HEK293 (cell line): ENCODE results near the gene TBCE.

Experiments
- CTCF ChIA-PET: fragments of 350-600 bp; formaldehyde crosslinking; extraction: SDS; loops from one replicate; lab custom pipeline; 2021; ENCODE audit warnings: antibody characterized with exemption; lab: Yijun Ruan, JAX
- POLR2A ChIA-PET: fragments of 300-600 bp; formaldehyde crosslinking; extraction: SDS; loops from one replicate; lab custom pipeline; 2020; ENCODE audit warnings: antibody characterized with exemption, inconsistent platforms; lab: Yijun Ruan, JAX
- H3K27ac ChIP-seq: fragments of 200-500 bp; sonication (Bioruptor generic); 2 replicates; pipeline ENCODE4 v1.5.1; 2014; ENCODE audit warnings: low read depth, low read length, control low read depth, inconsistent platforms; ENCODE audit errors: extremely low read depth
- H3K36me3 ChIP-seq, 2 experiments: fragments of 200-500 bp in 1 of 2; sonication (Bioruptor generic) in 1 of 2; 1 replicate in 1 of 2; 2 replicates in 1 of 2; pipeline ENCODE4 v1.5.1; 2014 to 2017; ENCODE audit warnings: inconsistent platforms in 2 of 2, low read length in 2 of 2; ENCODE audit not compliant: control insufficient read depth in 2 of 2, insufficient read depth in 1 of 2
- H3K4me1 ChIP-seq: fragments of 200-500 bp; sonication (Bioruptor generic); 2 replicates; pipeline ENCODE4 v1.5.1; 2014; ENCODE audit warnings: mild to moderate bottlenecking, low read length, inconsistent platforms; ENCODE audit not compliant: control insufficient read depth, insufficient read depth
- H3K4me3 ChIP-seq: 2 replicates; pipeline ENCODE4 v1.5.1; 2011; ENCODE audit warnings: low read depth, mild to moderate bottlenecking, control low read depth, low read length, moderate library complexity
- H3K9me3 ChIP-seq: fragments of 200-500 bp; sonication (Bioruptor generic); 2 replicates; pipeline ENCODE4 v1.5.1; 2014; ENCODE audit warnings: low read depth, low read length, inconsistent platforms; ENCODE audit not compliant: control insufficient read depth, insufficient read depth
- GLI4 ChIP-seq: fragments of 450-650 bp; formaldehyde crosslinking; IDR thresholded peaks from 2 replicates; pipeline ENCODE4 v1.5.1; 2016; ENCODE audit warnings: missing biosample characterization, missing genetic modification characterization
- IKZF3 ChIP-seq: fragments of 450-650 bp; IDR thresholded peaks from 2 replicates; pipeline ENCODE4 v1.5.0; 2018; ENCODE audit warnings: missing biosample characterization, mild to moderate bottlenecking, missing genetic modification characterization, moderate library complexity
- KLF1 ChIP-seq: fragments of 450-650 bp; formaldehyde crosslinking; IDR thresholded peaks from 2 replicates; pipeline ENCODE4 v1.5.1; 2016; ENCODE audit warnings: missing biosample characterization, missing genetic modification characterization
- KLF16 ChIP-seq: fragments of 450-650 bp; formaldehyde crosslinking; IDR thresholded peaks from 2 replicates; pipeline ENCODE4 v1.5.1; 2017; ENCODE audit warnings: missing biosample characterization, missing genetic modification characterization
- KLF9 ChIP-seq: fragments of 450-650 bp; formaldehyde crosslinking; IDR thresholded peaks from 2 replicates; pipeline ENCODE4 v1.5.1; 2016; ENCODE audit warnings: missing biosample characterization, missing genetic modification characterization, low read depth
- MZF1 ChIP-seq: fragments of 450-650 bp; formaldehyde crosslinking; IDR thresholded peaks from 2 replicates; pipeline ENCODE4 v1.5.1; 2017; ENCODE audit warnings: missing biosample characterization, missing genetic modification characterization, borderline replicate concordance
- PRDM1 ChIP-seq: fragments of 450-650 bp; formaldehyde crosslinking; IDR thresholded peaks from 2 replicates; pipeline ENCODE4; 2016; ENCODE audit warnings: missing biosample characterization, missing genetic modification characterization
- SP7 ChIP-seq: fragments of 450-650 bp; formaldehyde crosslinking; IDR thresholded peaks from 2 replicates; pipeline ENCODE4 v1.5.1; 2016; ENCODE audit warnings: missing biosample characterization, missing genetic modification characterization
- TCF7L2 ChIP-seq: IDR thresholded peaks from 2 replicates; pipeline ENCODE4 v1.6.1; 2011; ENCODE audit warnings: low read depth, mild to moderate bottlenecking, inconsistent platforms, low read length, moderate library complexity, borderline replicate concordance
- WT1 ChIP-seq: fragments of 450-650 bp; formaldehyde crosslinking; IDR thresholded peaks from 2 replicates; pipeline ENCODE4 v1.5.1; 2016; ENCODE audit warnings: missing biosample characterization, missing genetic modification characterization
- YY1 ChIP-seq: fragments of 450-650 bp; formaldehyde crosslinking; IDR thresholded peaks from 2 replicates; pipeline ENCODE4 v1.5.1; 2018; ENCODE audit warnings: missing biosample characterization, missing genetic modification characterization
- ZBTB17 ChIP-seq: fragments of 450-650 bp; formaldehyde crosslinking; IDR thresholded peaks from 2 replicates; pipeline ENCODE4 v1.5.1; 2016; ENCODE audit warnings: missing biosample characterization, missing genetic modification characterization
- ZBTB48 ChIP-seq: fragments of 450-650 bp; formaldehyde crosslinking; IDR thresholded peaks from 2 replicates; pipeline ENCODE4 v1.5.1; 2016; ENCODE audit warnings: missing biosample characterization, missing genetic modification characterization
- ZEB2 ChIP-seq: fragments of 450-650 bp; formaldehyde crosslinking; IDR thresholded peaks from 2 replicates; pipeline ENCODE4 v1.5.1; 2016; ENCODE audit warnings: missing biosample characterization, missing genetic modification characterization
- ZIC2 ChIP-seq: fragments of 450-650 bp; formaldehyde crosslinking; IDR thresholded peaks from 2 replicates; pipeline ENCODE4 v1.5.1; 2016; ENCODE audit warnings: missing biosample characterization, missing genetic modification characterization
- ZNF138 ChIP-seq: fragments of 450-650 bp; formaldehyde crosslinking; IDR thresholded peaks from 2 replicates; pipeline ENCODE4 v1.5.1; 2016; ENCODE audit warnings: missing biosample characterization, missing genetic modification characterization, borderline replicate concordance
- ZNF16 ChIP-seq: fragments of 450-650 bp; formaldehyde crosslinking; IDR thresholded peaks from 2 replicates; pipeline ENCODE4 v1.5.1; 2016; ENCODE audit warnings: low read depth, missing biosample characterization, missing genetic modification characterization
- ZNF335 ChIP-seq: fragments of 450-650 bp; formaldehyde crosslinking; conservative IDR thresholded peaks from 2 replicates; pipeline ENCODE4 v1.5.1; 2016; ENCODE audit warnings: missing biosample characterization, missing genetic modification characterization
- ZNF37A ChIP-seq: fragments of 450-650 bp; IDR thresholded peaks from 2 replicates; pipeline ENCODE4 v1.5.1; 2018; ENCODE audit warnings: missing biosample characterization, missing genetic modification characterization
- ZNF394 ChIP-seq: fragments of 450-650 bp; formaldehyde crosslinking; IDR thresholded peaks from 2 replicates; pipeline ENCODE4 v1.5.1; 2016; ENCODE audit warnings: missing biosample characterization, missing genetic modification characterization, mild to moderate bottlenecking, moderate library complexity, borderline replicate concordance
- ZNF433 ChIP-seq: fragments of 450-650 bp; formaldehyde crosslinking; IDR thresholded peaks from 2 replicates; pipeline ENCODE4 v1.5.1; 2016; ENCODE audit warnings: missing biosample characterization, missing genetic modification characterization, low read depth
- ZNF48 ChIP-seq: fragments of 450-650 bp; formaldehyde crosslinking; IDR thresholded peaks from 2 replicates; pipeline ENCODE4 v1.5.1; 2016; ENCODE audit warnings: missing biosample characterization, missing genetic modification characterization
- ZNF561 ChIP-seq: fragments of 450-650 bp; IDR thresholded peaks from 2 replicates; pipeline ENCODE4 v1.5.1; 2018; ENCODE audit warnings: missing biosample characterization, missing genetic modification characterization, borderline replicate concordance
- ZNF571 ChIP-seq: fragments of 450-650 bp; formaldehyde crosslinking; IDR thresholded peaks from 2 replicates; pipeline ENCODE4 v1.5.0; 2017; ENCODE audit warnings: missing biosample characterization, missing genetic modification characterization
- ZNF600 ChIP-seq: fragments of 450-650 bp; formaldehyde crosslinking; IDR thresholded peaks from 2 replicates; pipeline ENCODE4 v1.5.1; 2016; ENCODE audit warnings: missing biosample characterization, missing genetic modification characterization
- ZNF623 ChIP-seq: fragments of 450-650 bp; formaldehyde crosslinking; IDR thresholded peaks from 2 replicates; pipeline ENCODE4 v1.5.1; 2016; ENCODE audit warnings: missing biosample characterization, missing genetic modification characterization
- ZNF660 ChIP-seq: fragments of 450-650 bp; IDR thresholded peaks from 2 replicates; pipeline ENCODE4 v1.5.1; 2018; ENCODE audit warnings: missing biosample characterization, mild to moderate bottlenecking, missing genetic modification characterization
- ZNF76 ChIP-seq: fragments of 450-650 bp; formaldehyde crosslinking; IDR thresholded peaks from 2 replicates; pipeline ENCODE4; 2016; ENCODE audit warnings: low read depth, missing biosample characterization, missing genetic modification characterization, borderline replicate concordance
- ZNF785 ChIP-seq: fragments of 450-650 bp; formaldehyde crosslinking; IDR thresholded peaks from 2 replicates; pipeline ENCODE4 v1.5.1; 2016; ENCODE audit warnings: missing biosample characterization, missing genetic modification characterization
- ZNF791 ChIP-seq: fragments of 450-650 bp; formaldehyde crosslinking; IDR thresholded peaks from 2 replicates; pipeline ENCODE4 v1.5.1; 2016; ENCODE audit warnings: missing biosample characterization, missing genetic modification characterization
- TF ChIP-seq, protein P1 (sequence below): fragments of 450-650 bp; formaldehyde crosslinking; IDR thresholded peaks from 2 replicates; pipeline ENCODE4 v1.5.1; 2016; ENCODE audit warnings: missing biosample characterization, missing genetic modification characterization
- TF ChIP-seq, protein P2 (sequence below): fragments of 450-650 bp; formaldehyde crosslinking; conservative IDR thresholded peaks from 2 replicates; pipeline ENCODE4 v1.5.1; 2016; ENCODE audit warnings: low read depth, missing biosample characterization, missing genetic modification characterization

Gene TBCE

DNA sequence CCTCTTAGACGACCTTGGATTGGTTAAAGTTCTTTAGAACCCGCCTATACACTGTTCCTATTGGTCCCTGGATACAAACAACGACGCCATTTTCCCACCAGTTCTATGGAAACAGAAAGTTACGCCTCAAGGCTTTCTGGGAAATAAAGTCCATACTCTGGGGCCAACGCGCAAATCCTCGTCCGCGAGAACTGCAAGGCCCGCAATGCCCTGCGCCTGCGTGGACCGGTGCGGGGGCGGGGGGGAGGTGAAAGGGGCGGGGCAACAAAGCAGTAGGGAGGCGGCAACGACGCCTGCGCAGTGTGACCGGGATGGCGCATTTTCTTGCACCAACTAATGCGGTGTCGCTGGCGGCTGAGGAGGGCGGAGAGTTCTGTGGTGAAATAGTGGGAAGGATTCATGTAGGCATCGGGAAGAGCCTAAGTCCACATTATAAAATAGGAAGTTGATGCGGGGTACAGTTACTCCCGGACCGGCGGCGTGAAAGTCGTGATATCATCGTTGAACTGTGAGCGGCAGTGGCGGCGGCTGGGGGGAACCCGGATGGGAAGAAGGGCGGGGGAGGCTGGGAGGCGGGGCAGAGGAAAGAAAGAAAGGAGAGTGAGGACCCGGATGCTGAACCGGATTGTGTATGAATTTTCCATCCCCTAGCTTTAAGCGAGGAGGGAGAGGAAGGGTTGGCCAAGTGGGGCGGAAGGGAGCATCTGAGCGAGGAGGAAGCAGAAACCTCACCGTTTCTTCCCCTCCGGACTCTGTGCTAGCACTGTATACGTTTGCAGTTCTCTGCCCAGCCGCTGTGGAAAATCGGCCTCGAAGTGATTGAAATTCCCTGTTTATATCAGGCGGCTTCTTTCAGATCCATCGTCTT is 38.7 kb upstream of the TBCE start, which contains the start of gene GGPS1 (continued):
- TF ChIP-seq ZNF785 (tag by site-specific recombination) (peak; percentile 36; the same call in 1 of the 2 replicates), ZEB2 (tag by site-specific recombination) (peak; percentile 94), YY1 (tag by site-specific recombination) (peak; percentile 60), ZNF76 (tag by site-specific recombination) (peak; percentile 88), ZNF37A (tag by site-specific recombination) (peak; percentile 78; the same call in 1 of the 2 replicates), KLF1 (peak; percentile 81), SP7 (tag by site-specific recombination) (peak; percentile 95), KLF9 (tag by site-specific recombination) (peak; percentile 80), ZNF433 (tag by site-specific recombination) (no peak), MZF1 (tag by site-specific recombination) (peak; percentile 94; the same call in 1 of the 2 replicates), ZNF335 (tag by site-specific recombination) (peak; percentile 99), ZBTB17 (tag by site-specific recombination) (peak; percentile 8; the same call in 1 of the 2 replicates), ZNF660 (tag by site-specific recombination) (peak; percentile 83), ZNF16 (tag by site-specific recombination) (peak; percentile 9; the same call in 1 of the 2 replicates), ZNF791 (tag by site-specific recombination) (no peak), ZNF600 (tag by site-specific recombination) (peak; percentile 93), ZBTB48 (tag by site-specific recombination) (peak; percentile 95), ZNF394 (tag by site-specific recombination) (peak; percentile 99)
- TF ChIP-seq, protein P1, sequence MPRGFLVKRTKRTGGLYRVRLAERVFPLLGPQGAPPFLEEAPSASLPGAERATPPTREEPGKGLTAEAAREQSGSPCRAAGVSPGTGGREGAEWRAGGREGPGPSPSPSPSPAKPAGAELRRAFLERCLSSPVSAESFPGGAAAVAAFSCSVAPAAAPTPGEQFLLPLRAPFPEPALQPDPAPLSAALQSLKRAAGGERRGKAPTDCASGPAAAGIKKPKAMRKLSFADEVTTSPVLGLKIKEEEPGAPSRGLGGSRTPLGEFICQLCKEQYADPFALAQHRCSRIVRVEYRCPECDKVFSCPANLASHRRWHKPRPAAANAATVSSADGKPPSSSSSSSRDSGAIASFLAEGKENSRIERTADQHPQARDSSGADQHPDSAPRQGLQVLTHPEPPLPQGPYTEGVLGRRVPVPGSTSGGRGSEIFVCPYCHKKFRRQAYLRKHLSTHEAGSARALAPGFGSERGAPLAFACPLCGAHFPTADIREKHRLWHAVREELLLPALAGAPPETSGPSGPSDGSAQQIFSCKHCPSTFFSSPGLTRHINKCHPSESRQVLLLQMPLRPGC: peak; percentile 63
- TF ChIP-seq, protein P2, sequence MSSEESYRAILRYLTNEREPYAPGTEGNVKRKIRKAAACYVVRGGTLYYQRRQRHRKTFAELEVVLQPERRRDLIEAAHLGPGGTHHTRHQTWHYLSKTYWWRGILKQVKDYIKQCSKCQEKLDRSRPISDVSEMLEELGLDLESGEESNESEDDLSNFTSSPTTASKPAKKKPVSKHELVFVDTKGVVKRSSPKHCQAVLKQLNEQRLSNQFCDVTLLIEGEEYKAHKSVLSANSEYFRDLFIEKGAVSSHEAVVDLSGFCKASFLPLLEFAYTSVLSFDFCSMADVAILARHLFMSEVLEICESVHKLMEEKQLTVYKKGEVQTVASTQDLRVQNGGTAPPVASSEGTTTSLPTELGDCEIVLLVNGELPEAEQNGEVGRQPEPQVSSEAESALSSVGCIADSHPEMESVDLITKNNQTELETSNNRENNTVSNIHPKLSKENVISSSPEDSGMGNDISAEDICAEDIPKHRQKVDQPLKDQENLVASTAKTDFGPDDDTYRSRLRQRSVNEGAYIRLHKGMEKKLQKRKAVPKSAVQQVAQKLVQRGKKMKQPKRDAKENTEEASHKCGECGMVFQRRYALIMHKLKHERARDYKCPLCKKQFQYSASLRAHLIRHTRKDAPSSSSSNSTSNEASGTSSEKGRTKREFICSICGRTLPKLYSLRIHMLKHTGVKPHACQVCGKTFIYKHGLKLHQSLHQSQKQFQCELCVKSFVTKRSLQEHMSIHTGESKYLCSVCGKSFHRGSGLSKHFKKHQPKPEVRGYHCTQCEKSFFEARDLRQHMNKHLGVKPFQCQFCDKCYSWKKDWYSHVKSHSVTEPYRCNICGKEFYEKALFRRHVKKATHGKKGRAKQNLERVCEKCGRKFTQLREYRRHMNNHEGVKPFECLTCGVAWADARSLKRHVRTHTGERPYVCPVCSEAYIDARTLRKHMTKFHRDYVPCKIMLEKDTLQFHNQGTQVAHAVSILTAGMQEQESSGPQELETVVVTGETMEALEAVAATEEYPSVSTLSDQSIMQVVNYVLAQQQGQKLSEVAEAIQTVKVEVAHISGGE (tag by site-specific recombination): peak; percentile 98
- TF ChIP-seq, all 188 proteins: peak for 74

DNA sequence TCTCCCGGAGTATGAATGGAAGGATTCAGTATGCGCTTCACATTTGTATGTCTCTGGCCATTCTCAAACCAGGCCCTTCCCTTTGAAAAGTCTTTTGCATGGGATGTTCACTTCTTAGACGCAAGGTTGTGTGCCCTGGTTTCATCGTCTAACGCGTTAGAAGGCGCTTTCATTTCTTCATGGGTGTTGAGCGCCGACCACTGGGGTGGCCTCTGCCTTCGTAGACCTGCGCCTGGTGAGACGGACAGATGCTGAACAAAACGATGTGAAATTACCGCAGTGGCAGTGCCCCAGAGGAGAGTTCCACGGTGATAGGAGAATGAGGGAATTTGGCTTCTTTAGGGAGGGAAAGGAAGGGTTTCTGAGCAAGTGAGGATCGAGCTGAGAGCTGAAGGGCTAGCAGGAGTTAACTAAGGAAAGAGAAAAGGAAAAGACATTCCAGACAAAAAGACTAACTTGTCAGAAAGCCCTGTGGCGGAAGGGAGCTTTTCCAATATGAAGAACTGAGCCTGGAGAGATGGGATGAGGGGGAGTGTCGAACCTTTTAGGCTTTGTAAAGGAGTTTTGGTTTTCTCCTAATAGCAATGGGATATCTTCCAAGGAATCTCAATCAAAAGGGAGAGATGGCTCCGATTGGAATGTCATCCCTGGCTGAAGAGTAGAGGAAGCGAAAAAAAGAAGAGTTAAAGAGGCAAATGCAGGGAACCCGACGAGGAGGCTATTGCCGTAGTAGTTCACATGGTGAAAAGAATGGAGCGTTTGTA is 37.9 kb upstream of the TBCE start:
- H3K27ac ChIP-seq: peak overlapping the region; percentile 91
- H3K4me1 ChIP-seq: peaks cover 37% of the 10 kb centered on the region
- no peaks in the 10 kb centered on the region for H3K9me3 ChIP-seq
- H3K4me3 ChIP-seq: peak overlapping the region; percentile 95
- POLR2A ChIA-PET: interaction anchor here (0.6 to 3.0 kb wide), 17 partner anchors 11 to 175 kb away, joined by 3 to 17 read pairs (median 7); partner anchors contain the start of genes B3GALNT2, RBM34 and TBCE
- CTCF ChIA-PET: interaction anchor here (0.6 to 4.5 kb wide), 10 partner anchors 16 to 864 kb away, joined by 3 to 42 read pairs (median 3); no protein-coding TSS in a partner anchor
- peaks cover 4 to 9% of the 10 kb centered on the region in 2 experiments for H3K36me3 ChIP-seq
- TF ChIP-seq WT1 (tag by site-specific recombination): peak; percentile 39; the same call in 1 of the 2 replicates
- 0 out of 2 replicates have a peak, but pooled peaks have one; percentile 26 for TF ChIP-seq ZNF561 (tag by site-specific recombination)
- no peak for TF ChIP-seq ZNF138 (tag by site-specific recombination)
- no peak for TF ChIP-seq ZIC2 (tag by site-specific recombination)
- peak; percentile 52 for TF ChIP-seq ZNF394 (tag by site-specific recombination)
- peak; percentile 7; the same call in 1 of the 2 replicates for TF ChIP-seq TCF7L2
- no peak for TF ChIP-seq ZNF48 (tag by site-specific recombination)
- no peak for TF ChIP-seq KLF16 (tag by site-specific recombination)
- TF ChIP-seq GLI4: peak; percentile 98
- no peak for TF ChIP-seq ZNF623
- peak; percentile 92 for TF ChIP-seq PRDM1 (tag by site-specific recombination)
- TF ChIP-seq ZNF571 (tag by site-specific recombination): no peak
- peak; percentile 99 for TF ChIP-seq ZBTB17 (tag by site-specific recombination)
- peak; percentile 91 for TF ChIP-seq IKZF3 (tag by site-specific recombination)
